ENCODE results near the gene NRP2.

NRP2 gene

DNA sequence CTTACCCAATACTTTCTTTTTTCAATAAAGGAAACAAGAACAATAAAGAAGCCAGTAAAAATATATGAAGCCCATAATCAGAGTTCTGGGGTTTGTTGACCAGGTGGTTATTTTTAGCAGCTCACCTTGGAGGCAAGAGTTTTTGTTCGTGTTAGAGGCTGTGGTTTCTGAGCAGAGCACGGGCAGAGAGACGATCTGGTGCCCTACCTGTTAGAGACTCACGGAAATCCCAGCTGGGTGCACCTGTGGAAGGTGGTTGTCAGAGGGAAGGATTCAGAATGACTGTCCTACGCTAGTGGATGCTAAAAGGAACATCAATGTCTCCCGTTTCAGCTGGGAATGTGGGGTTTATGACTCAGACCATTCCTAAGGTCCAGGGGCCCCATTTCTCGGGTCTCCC, 87.6 kb downstream of the NRP2 start:
- no peaks in the 10 kb centered on the region for H3K4me1 ChIP-seq (ENCODE audit: low read depth, poor library complexity, severe bottlenecking)
- H3K79me2 ChIP-seq (ENCODE audit: insufficient read depth, low read depth) = no peaks in the 10 kb centered on the region
- H2AFZ ChIP-seq (ENCODE audit: low read depth) = no peak overlapping the region
- TF ChIP-seq, protein P1, sequence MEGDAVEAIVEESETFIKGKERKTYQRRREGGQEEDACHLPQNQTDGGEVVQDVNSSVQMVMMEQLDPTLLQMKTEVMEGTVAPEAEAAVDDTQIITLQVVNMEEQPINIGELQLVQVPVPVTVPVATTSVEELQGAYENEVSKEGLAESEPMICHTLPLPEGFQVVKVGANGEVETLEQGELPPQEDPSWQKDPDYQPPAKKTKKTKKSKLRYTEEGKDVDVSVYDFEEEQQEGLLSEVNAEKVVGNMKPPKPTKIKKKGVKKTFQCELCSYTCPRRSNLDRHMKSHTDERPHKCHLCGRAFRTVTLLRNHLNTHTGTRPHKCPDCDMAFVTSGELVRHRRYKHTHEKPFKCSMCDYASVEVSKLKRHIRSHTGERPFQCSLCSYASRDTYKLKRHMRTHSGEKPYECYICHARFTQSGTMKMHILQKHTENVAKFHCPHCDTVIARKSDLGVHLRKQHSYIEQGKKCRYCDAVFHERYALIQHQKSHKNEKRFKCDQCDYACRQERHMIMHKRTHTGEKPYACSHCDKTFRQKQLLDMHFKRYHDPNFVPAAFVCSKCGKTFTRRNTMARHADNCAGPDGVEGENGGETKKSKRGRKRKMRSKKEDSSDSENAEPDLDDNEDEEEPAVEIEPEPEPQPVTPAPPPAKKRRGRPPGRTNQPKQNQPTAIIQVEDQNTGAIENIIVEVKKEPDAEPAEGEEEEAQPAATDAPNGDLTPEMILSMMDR (conservative IDR thresholded peaks at IDR 0.05; ENCODE audit: low read depth, low read length) = no peak
- no peak overlapping the region for H3K9ac ChIP-seq
- no peaks in the 10 kb centered on the region for H4K20me1 ChIP-seq (ENCODE audit: insufficient read depth)
- H3K27me3 ChIP-seq (ENCODE audit: insufficient read depth, low read depth) = no peaks in the 10 kb centered on the region
- no peaks in the 10 kb centered on the region for H3K36me3 ChIP-seq (ENCODE audit: insufficient read depth)
- no peak overlapping the region for H3K27ac ChIP-seq
- no peak overlapping the region for H3K4me2 ChIP-seq
- no peak overlapping the region for H3K4me3 ChIP-seq (IDR thresholded peaks at IDR 0.05; ENCODE audit: insufficient read depth, low read depth, low read length)

DNA sequence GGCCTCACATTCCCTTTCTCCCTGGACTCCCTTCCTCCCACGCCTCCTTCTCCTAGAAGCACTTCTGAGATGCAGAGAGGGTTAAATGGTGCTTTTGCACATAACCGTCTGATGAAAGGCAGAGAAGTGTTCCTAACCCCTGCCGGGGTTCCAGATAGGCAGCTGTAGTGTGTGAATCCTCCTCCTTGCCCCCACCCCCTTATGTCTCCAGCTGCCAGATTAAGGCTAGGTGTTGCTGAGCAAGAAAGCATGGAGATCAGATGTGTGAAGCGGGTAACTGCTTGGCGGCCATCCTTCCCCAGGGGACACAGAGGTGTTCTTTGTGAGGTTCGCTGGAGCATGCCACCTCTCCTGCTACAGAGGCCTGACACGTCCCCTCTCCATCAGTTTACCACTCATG, 88.3 kb downstream of the NRP2 start:
- Histone ChIP-seq H2AFZ (ENCODE audit: low read depth) (no peak overlapping the region), H3K27me3 (ENCODE audit: insufficient read depth, low read depth) (no peaks in the 10 kb centered on the region), H3K4me2 (no peak overlapping the region), H3K79me2 (ENCODE audit: insufficient read depth, low read depth) (no peaks in the 10 kb centered on the region), H4K20me1 (ENCODE audit: insufficient read depth) (no peaks in the 10 kb centered on the region), H3K4me1 (ENCODE audit: low read depth, poor library complexity, severe bottlenecking) (no peaks in the 10 kb centered on the region), H3K36me3 (ENCODE audit: insufficient read depth) (no peaks in the 10 kb centered on the region), H3K4me3 (IDR thresholded peaks at IDR 0.05; ENCODE audit: insufficient read depth, low read depth, low read length) (no peak overlapping the region), H3K9ac (no peak overlapping the region), H3K27ac (no peak overlapping the region)
- TF ChIP-seq, protein P1 (conservative IDR thresholded peaks at IDR 0.05; ENCODE audit: low read depth, low read length) = no peak

DNA sequence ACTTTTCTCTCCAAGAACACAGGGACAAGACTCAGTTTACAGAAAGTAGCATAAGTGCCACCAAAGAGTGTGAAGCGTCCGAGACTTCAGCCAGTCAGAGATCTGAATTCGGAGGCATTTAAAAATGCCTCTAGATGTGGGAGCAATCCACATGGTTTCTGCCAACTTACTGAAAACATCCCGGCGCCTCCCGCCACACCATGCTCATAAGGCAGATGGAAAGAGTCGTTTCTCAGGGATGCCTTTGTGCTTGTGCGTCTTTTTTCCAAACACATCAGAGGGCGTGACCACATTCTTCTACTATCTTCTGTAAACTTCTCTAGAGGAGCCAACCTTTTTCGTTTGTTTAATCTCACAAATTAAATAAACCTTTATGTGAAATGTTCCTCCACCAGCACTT, 88.7 kb downstream of the NRP2 start:
- TF ChIP-seq, protein P1 (conservative IDR thresholded peaks at IDR 0.05; ENCODE audit: low read depth, low read length) = no peak
- Histone ChIP-seq H3K9ac (no peak overlapping the region), H3K27me3 (ENCODE audit: insufficient read depth, low read depth) (no peaks in the 10 kb centered on the region), H3K4me3 (IDR thresholded peaks at IDR 0.05; ENCODE audit: insufficient read depth, low read depth, low read length) (no peak overlapping the region), H3K79me2 (ENCODE audit: insufficient read depth, low read depth) (no peaks in the 10 kb centered on the region), H4K20me1 (ENCODE audit: insufficient read depth) (no peaks in the 10 kb centered on the region), H2AFZ (ENCODE audit: low read depth) (no peak overlapping the region), H3K27ac (no peak overlapping the region), H3K4me2 (no peak overlapping the region), H3K36me3 (ENCODE audit: insufficient read depth) (no peaks in the 10 kb centered on the region), H3K4me1 (ENCODE audit: low read depth, poor library complexity, severe bottlenecking) (no peaks in the 10 kb centered on the region)

DNA sequence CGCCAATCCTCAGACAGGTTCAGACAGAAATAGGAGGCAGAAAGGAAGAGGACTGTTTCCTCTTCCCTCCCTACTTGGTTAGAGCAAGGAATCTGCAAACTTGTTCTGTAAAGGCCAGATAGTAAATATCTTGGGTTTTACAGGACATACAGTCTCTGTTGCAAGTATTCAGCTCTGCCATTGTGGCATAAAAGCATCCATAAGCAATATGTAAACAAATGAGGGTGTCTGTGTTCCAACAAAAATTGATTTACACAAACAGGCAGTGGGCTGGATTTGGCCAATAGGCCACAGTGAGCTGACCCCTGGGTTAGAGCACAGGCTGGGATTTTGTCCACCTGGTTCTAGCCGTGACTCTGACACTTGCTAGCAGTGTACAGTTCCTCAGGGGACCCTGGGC, 89.4 kb downstream of the NRP2 start:
- Histone ChIP-seq H3K27me3 (ENCODE audit: insufficient read depth, low read depth) (no peaks in the 10 kb centered on the region), H3K27ac (no peak overlapping the region), H3K36me3 (ENCODE audit: insufficient read depth) (no peaks in the 10 kb centered on the region), H2AFZ (ENCODE audit: low read depth) (no peak overlapping the region), H3K79me2 (ENCODE audit: insufficient read depth, low read depth) (no peaks in the 10 kb centered on the region), H3K4me2 (no peak overlapping the region), H3K4me1 (ENCODE audit: low read depth, poor library complexity, severe bottlenecking) (no peaks in the 10 kb centered on the region), H3K9ac (no peak overlapping the region), H4K20me1 (ENCODE audit: insufficient read depth) (no peaks in the 10 kb centered on the region), H3K4me3 (IDR thresholded peaks at IDR 0.05; ENCODE audit: insufficient read depth, low read depth, low read length) (no peak overlapping the region)
- TF ChIP-seq, protein P1 (conservative IDR thresholded peaks at IDR 0.05; ENCODE audit: low read depth, low read length) = no peak

DNA sequence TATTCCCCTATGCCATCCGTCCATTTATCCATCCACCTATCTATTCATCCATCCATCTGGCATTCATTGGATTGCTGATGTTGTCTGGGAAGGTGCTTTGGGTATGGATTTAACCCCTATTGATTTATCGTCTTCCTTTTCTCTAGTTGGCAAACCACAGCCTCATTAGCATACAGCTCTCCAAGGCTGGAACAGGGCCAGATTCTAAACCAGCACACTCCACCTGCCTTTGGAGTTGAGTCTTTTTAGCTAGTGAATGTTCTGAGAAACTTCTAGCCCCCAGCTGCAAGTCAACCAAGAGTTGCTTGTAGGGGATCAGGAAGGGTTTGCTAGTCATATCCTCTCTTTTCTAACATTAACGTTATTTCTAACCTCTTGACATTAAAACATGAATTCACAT, 90.7 kb downstream of the NRP2 start:
- TF ChIP-seq, protein P1 (conservative IDR thresholded peaks at IDR 0.05; ENCODE audit: low read depth, low read length) = no peak
- H3K79me2 ChIP-seq (ENCODE audit: insufficient read depth, low read depth) = no peaks in the 10 kb centered on the region

More for the DNA sequence above, 90.7 kb downstream of the NRP2 start:
- Histone ChIP-seq H3K4me2 (no peak overlapping the region), H3K9ac (no peak overlapping the region), H3K27ac (no peak overlapping the region), H3K4me1 (ENCODE audit: low read depth, poor library complexity, severe bottlenecking) (no peaks in the 10 kb centered on the region), H3K36me3 (ENCODE audit: insufficient read depth) (no peaks in the 10 kb centered on the region), H3K4me3 (IDR thresholded peaks at IDR 0.05; ENCODE audit: insufficient read depth, low read depth, low read length) (no peak overlapping the region), H2AFZ (ENCODE audit: low read depth) (no peak overlapping the region), H3K27me3 (ENCODE audit: insufficient read depth, low read depth) (no peaks in the 10 kb centered on the region), H4K20me1 (ENCODE audit: insufficient read depth) (no peaks in the 10 kb centered on the region)

Measured in KMS-11 (cell line).